Liver (tissue), 3 donors: ENCODE data around the gene CCDC93.

Source experiments
- HNF4A ChIP-seq, 2 donors: conservative IDR thresholded peaks; 2 replicates each; pipeline ENCODE4 v1.6.1; 2016; ENCODE audit warnings: antibody characterized with exemption in 2 of 2, mild to moderate bottlenecking in 2 of 2
- RAD21 ChIP-seq, 2 donors: IDR thresholded peaks; 2 replicates each; pipeline ENCODE4 v1.6.1; 2016; ENCODE audit warnings: antibody characterized with exemption in 2 of 2, mild to moderate bottlenecking in 2 of 2
- SP1 ChIP-seq: IDR thresholded peaks from 2 replicates; pipeline ENCODE4 v1.6.1; 2018; ENCODE audit warnings: antibody characterized with exemption, mild to moderate bottlenecking
- TAF1 ChIP-seq: conservative IDR thresholded peaks from 2 replicates; pipeline ENCODE4 v1.6.1; 2016; ENCODE audit warnings: antibody characterized with exemption, mild to moderate bottlenecking
- YY1 ChIP-seq: IDR thresholded peaks from 2 replicates; pipeline ENCODE4 v1.6.1; 2016; ENCODE audit warnings: antibody characterized with exemption, mild to moderate bottlenecking
- TF ChIP-seq, protein P1 (sequence below): fragments of 150-350 bp; IDR thresholded peaks from 2 replicates; pipeline ENCODE4 v1.5.1; 2017; ENCODE audit warnings: improper control_type of control experiment, low read depth, low read length; ENCODE audit not compliant: missing input control
- TF ChIP-seq, protein P2 (sequence below): IDR thresholded peaks from 2 replicates; pipeline ENCODE4 v1.6.1; 2016; ENCODE audit warnings: antibody characterized with exemption, mild to moderate bottlenecking
- TF ChIP-seq, protein P3 (sequence below): IDR thresholded peaks from 2 replicates; pipeline ENCODE4 v1.6.1; 2016; ENCODE audit warnings: antibody characterized with exemption
- donor health status: healthy.
- donor health status: healthy.

DNA sequence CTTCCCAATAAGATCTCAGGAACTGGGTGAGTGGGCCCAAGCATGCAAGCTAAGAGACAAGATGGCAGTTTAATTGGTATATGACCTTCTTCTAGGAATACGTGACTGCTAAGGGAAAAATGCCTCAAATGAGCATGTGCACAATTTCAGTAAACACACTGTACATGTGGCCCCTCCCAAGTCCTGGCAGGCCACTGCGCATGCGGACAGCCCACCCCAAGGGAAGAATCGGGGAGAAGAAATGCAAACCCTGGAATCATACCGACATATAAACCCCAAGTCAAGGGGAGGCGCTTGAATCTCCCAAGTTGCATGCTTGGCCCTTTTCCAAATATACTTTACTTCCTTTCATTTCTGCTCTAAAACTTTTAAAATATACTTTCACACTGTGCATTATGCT, 15.2 kb upstream of the CCDC93 start:
- TF ChIP-seq, protein P1, sequence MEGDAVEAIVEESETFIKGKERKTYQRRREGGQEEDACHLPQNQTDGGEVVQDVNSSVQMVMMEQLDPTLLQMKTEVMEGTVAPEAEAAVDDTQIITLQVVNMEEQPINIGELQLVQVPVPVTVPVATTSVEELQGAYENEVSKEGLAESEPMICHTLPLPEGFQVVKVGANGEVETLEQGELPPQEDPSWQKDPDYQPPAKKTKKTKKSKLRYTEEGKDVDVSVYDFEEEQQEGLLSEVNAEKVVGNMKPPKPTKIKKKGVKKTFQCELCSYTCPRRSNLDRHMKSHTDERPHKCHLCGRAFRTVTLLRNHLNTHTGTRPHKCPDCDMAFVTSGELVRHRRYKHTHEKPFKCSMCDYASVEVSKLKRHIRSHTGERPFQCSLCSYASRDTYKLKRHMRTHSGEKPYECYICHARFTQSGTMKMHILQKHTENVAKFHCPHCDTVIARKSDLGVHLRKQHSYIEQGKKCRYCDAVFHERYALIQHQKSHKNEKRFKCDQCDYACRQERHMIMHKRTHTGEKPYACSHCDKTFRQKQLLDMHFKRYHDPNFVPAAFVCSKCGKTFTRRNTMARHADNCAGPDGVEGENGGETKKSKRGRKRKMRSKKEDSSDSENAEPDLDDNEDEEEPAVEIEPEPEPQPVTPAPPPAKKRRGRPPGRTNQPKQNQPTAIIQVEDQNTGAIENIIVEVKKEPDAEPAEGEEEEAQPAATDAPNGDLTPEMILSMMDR = no peak
- TF ChIP-seq, protein P2, sequence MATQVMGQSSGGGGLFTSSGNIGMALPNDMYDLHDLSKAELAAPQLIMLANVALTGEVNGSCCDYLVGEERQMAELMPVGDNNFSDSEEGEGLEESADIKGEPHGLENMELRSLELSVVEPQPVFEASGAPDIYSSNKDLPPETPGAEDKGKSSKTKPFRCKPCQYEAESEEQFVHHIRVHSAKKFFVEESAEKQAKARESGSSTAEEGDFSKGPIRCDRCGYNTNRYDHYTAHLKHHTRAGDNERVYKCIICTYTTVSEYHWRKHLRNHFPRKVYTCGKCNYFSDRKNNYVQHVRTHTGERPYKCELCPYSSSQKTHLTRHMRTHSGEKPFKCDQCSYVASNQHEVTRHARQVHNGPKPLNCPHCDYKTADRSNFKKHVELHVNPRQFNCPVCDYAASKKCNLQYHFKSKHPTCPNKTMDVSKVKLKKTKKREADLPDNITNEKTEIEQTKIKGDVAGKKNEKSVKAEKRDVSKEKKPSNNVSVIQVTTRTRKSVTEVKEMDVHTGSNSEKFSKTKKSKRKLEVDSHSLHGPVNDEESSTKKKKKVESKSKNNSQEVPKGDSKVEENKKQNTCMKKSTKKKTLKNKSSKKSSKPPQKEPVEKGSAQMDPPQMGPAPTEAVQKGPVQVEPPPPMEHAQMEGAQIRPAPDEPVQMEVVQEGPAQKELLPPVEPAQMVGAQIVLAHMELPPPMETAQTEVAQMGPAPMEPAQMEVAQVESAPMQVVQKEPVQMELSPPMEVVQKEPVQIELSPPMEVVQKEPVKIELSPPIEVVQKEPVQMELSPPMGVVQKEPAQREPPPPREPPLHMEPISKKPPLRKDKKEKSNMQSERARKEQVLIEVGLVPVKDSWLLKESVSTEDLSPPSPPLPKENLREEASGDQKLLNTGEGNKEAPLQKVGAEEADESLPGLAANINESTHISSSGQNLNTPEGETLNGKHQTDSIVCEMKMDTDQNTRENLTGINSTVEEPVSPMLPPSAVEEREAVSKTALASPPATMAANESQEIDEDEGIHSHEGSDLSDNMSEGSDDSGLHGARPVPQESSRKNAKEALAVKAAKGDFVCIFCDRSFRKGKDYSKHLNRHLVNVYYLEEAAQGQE = no peak
- no peak for TF ChIP-seq RAD21 (IDR thresholded peaks at IDR 0.05)
- TF ChIP-seq TAF1 = no peak
- TF ChIP-seq, protein P3, sequence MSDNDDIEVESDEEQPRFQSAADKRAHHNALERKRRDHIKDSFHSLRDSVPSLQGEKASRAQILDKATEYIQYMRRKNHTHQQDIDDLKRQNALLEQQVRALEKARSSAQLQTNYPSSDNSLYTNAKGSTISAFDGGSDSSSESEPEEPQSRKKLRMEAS = no peak
- no peak for TF ChIP-seq HNF4A (conservative IDR thresholded peaks at IDR 0.05)
- no peak for TF ChIP-seq YY1
- TF ChIP-seq SP1 = no peak
